K562 (cell line): Measurements from ENCODE around the gene ZNF862. TPM values are rescaled to one million over a fixed set of nuclear protein-coding genes. Genes with fewer than 3 reads are reported as not detected.

Source experiments
- ATAC-seq: fragments of 200-7000 bp; cut with Tn5 transposase; 3 replicates; pipeline ENCODE4 v1.9.1; 2020; ENCODE audit warnings: moderate library complexity
- BruUV-seq: library from RNA; stranded (reverse); fragments of 400-500 nt; replicated peaks from 2 replicates; lab custom pipeline; 2021; lab: Mats Ljungman, UMichigan
- CTCF ChIA-PET: fragments of 300-600 bp; formaldehyde crosslinking; extraction: SDS; loops from one replicate; lab custom pipeline; 2021; ENCODE audit warnings: low intra/inter-chr PET ratio; lab: Yijun Ruan, JAX
- POLR2A ChIA-PET: fragments of 300-600, 350-650 bp; sonication (Branson Sonifier 250); formaldehyde crosslinking; extraction: SDS; loops from one replicate; lab custom pipeline; 2021; ENCODE audit warnings: antibody characterized with exemption, inconsistent platforms; lab: Yijun Ruan, JAX
- DNase-seq, 4 experiments: peaks; one replicate each; pipeline versions ENCODE4 v3.0.0 to v3.0.0-alpha.2; 2011 to 2018; ENCODE audit warnings: low spot score in 3 of 4, mixed read lengths in 3 of 4; ENCODE audit errors: extremely low read depth in 1 of 4
- FAIRE-seq: peaks from 2 replicates; lab custom pipeline; 2011; peaks lifted over from hg19 to GRCh38; lab: Jason Lieb, UNC
- H2AFZ ChIP-seq: 2 replicates; pipeline ENCODE4 v1.6.0; 2011; ENCODE audit warnings: low read depth, low read length, control low read depth, inconsistent platforms
- H3K27ac ChIP-seq: fragments of 200-600 bp; 3 replicates; pipeline ENCODE4 v1.8.0; 2011; ENCODE audit warnings: low read depth, mild to moderate bottlenecking, control low read depth, inconsistent platforms, low read length, moderate library complexity, mixed read lengths; ENCODE audit errors: extremely low read depth
- H3K27me3 ChIP-seq, 2 experiments: fragments of 300-600 bp in 1 of 2; 2 replicates in 1 of 2; 3 replicates in 1 of 2; pipeline versions ENCODE4 v1.6.0 to v1.8.0; 2011; ENCODE audit warnings: inconsistent platforms in 2 of 2, low read length in 2 of 2, mild to moderate bottlenecking in 1 of 2, mixed read lengths in 1 of 2, moderate library complexity in 1 of 2; ENCODE audit not compliant: control insufficient read depth in 2 of 2, insufficient read depth in 2 of 2
- H3K36me3 ChIP-seq: fragments of 300-600 bp; 3 replicates; pipeline ENCODE4 v1.8.0; 2011; ENCODE audit warnings: mild to moderate bottlenecking, low read length, inconsistent platforms; ENCODE audit not compliant: control insufficient read depth, insufficient read depth
- H3K4me1 ChIP-seq, 2 experiments: fragments of 200-600 bp in 1 of 2; replicated peaks in 1 of 2; 2 replicates in 1 of 2; 3 replicates in 1 of 2; pipeline versions ENCODE4 v1.5.1 to v1.8.0; 2011; ENCODE audit warnings: inconsistent platforms in 2 of 2, low read length in 2 of 2, mild to moderate bottlenecking in 1 of 2, mixed read lengths in 1 of 2, moderate library complexity in 1 of 2; ENCODE audit not compliant: control insufficient read depth in 2 of 2, insufficient read depth in 2 of 2
- H3K4me2 ChIP-seq: 2 replicates; pipeline ENCODE4 v1.6.1; 2011; ENCODE audit warnings: low read length, control low read depth, inconsistent platforms, mixed read lengths; ENCODE audit not compliant: insufficient read depth
- H3K4me3 ChIP-seq: fragments of 200-600 bp; sonication (generic), shearing (Covaris generic); 2 replicates; pipeline ENCODE4 v1.5.1; 2016; ENCODE audit warnings: control low read depth, inconsistent platforms
- H3K79me2 ChIP-seq: fragments of 200-600 bp; 3 replicates; pipeline ENCODE4 v1.8.0; 2011; ENCODE audit warnings: low read length, inconsistent platforms; ENCODE audit not compliant: control insufficient read depth, insufficient read depth
- H3K9ac ChIP-seq, 2 experiments: 2 replicates each; pipeline versions ENCODE4 v1.6.0 to v1.6.1; 2011; ENCODE audit warnings: low read depth in 2 of 2, low read length in 2 of 2, control low read depth in 1 of 2, inconsistent platforms in 1 of 2, mild to moderate bottlenecking in 1 of 2, mixed read lengths in 1 of 2; ENCODE audit not compliant: insufficient read depth in 1 of 2
- H3K9me1 ChIP-seq: one replicate; pipeline ENCODE4 v1.6.0; 2011; ENCODE audit warnings: inconsistent platforms, mild to moderate bottlenecking, low read length, moderate library complexity; ENCODE audit not compliant: control insufficient read depth, insufficient read depth
- H3K9me3 ChIP-seq: replicated peaks from 2 replicates; pipeline ENCODE4 v1.5.1; 2011; ENCODE audit warnings: low read depth, low read length, inconsistent platforms; ENCODE audit not compliant: control insufficient read depth, insufficient read depth
- H4K20me1 ChIP-seq: replicated peaks from 2 replicates; pipeline ENCODE4 v1.6.1; 2011; ENCODE audit warnings: low read length, inconsistent platforms, mixed read lengths; ENCODE audit not compliant: control insufficient read depth, insufficient read depth
- CBX1 ChIP-seq: sonication (generic); IDR thresholded peaks from 2 replicates; pipeline ENCODE4 v1.6.1; 2016; ENCODE audit warnings: antibody characterized with exemption, low read depth, mild to moderate bottlenecking
- FOXJ3 ChIP-seq: sonication (generic); formaldehyde crosslinking; IDR thresholded peaks from 2 replicates; pipeline ENCODE4 v1.4.0; 2020; ENCODE audit warnings: mild to moderate bottlenecking, missing genetic modification reagents
- FOXM1 ChIP-seq, 2 experiments: fragments of 450-650 bp in 1 of 2; sonication (generic) in 1 of 2; formaldehyde crosslinking in 1 of 2; IDR thresholded peaks; 2 replicates each; pipeline versions ENCODE4 v1.6.1 to v1.9.0; 2017 to 2022; ENCODE audit warnings: low read depth in 2 of 2, mild to moderate bottlenecking in 2 of 2, missing genetic modification reagents in 1 of 2, moderate library complexity in 1 of 2
- GTF2E2 ChIP-seq: fragments of 200-800 bp; sonication (Bioruptor generic); IDR thresholded peaks from 2 replicates; pipeline ENCODE4 v1.6.1; 2016; ENCODE audit warnings: missing genetic modification characterization, missing compliant biosample characterization
- HDAC6 ChIP-seq: IDR thresholded peaks from 2 replicates; pipeline ENCODE4 v1.6.1; 2012; ENCODE audit warnings: low read depth, mild to moderate bottlenecking, control low read depth, inconsistent platforms, low read length, moderate library complexity
- NFE2L1 ChIP-seq: fragments of 450-650 bp; IDR thresholded peaks from 2 replicates; pipeline ENCODE4 v1.6.1; 2016; ENCODE audit warnings: missing genetic modification characterization, low read depth, mild to moderate bottlenecking, missing compliant biosample characterization, moderate library complexity, borderline replicate concordance
- NONO ChIP-seq, 2 experiments: fragments of 200-400 bp in 1 of 2; fragments of 450-650 bp in 1 of 2; formaldehyde crosslinking in 1 of 2; IDR thresholded peaks; 2 replicates each; pipeline ENCODE4 v1.6.1; 2017; ENCODE audit warnings: low read depth in 2 of 2, mild to moderate bottlenecking in 2 of 2, moderate library complexity in 2 of 2, low read length in 1 of 2
- SMARCC2 ChIP-seq: fragments of 450-650 bp; IDR thresholded peaks from 2 replicates; pipeline ENCODE4 v1.6.1; 2017; ENCODE audit warnings: antibody characterized with exemption, moderate library complexity, mild to moderate bottlenecking, low read depth
- SOX6 ChIP-seq: fragments of 450-650 bp; IDR thresholded peaks from 2 replicates; pipeline ENCODE4 v1.6.1; 2014; ENCODE audit warnings: mild to moderate bottlenecking
- TAF1 ChIP-seq: IDR thresholded peaks from 2 replicates; pipeline ENCODE4 v1.6.1; 2011; ENCODE audit warnings: mild to moderate bottlenecking, low read length, moderate library complexity; ENCODE audit not compliant: insufficient read depth, control insufficient read depth, severe bottlenecking; ENCODE audit errors: extremely low read depth
- TBL1XR1 ChIP-seq, 2 experiments: IDR thresholded peaks; 2 replicates each; pipeline ENCODE4 v1.6.1; 2012; ENCODE audit warnings: improper control_type of control experiment in 2 of 2, low read length in 2 of 2, mild to moderate bottlenecking in 1 of 2
- TCF7L2 ChIP-seq: fragments of 150-350 bp; IDR thresholded peaks from 2 replicates; pipeline ENCODE4 v1.6.1; 2016; ENCODE audit warnings: low read depth, mild to moderate bottlenecking, low read length, moderate library complexity
- ZNF311 ChIP-seq: fragments of 250-450 bp; sonication (Bioruptor Pico); IDR thresholded peaks from 2 replicates; pipeline ENCODE4 v1.4.0; 2020; ENCODE audit warnings: mild to moderate bottlenecking, moderate library complexity
- WGBS: fragments of 100-300 bp; shearing (Covaris generic); methylation state at CpG from one replicate; pipeline ENCODE4 v1.1.6; 2016; ENCODE audit warnings: low coverage, mixed read lengths; ENCODE audit not compliant: insufficient coverage; ENCODE audit errors: missing lambda C conversion rate; 5-methylcytosine and 5-hydroxymethylcytosine counted together
- in situ Hi-C: fragments of 300-500 bp; cut with MboI; formaldehyde crosslinking; loops from 4 replicates; pipeline ENCODE4 v1.15.0; 2018; ENCODE audit warnings: inconsistent platforms, mixed read lengths
- intact Hi-C: fragments of 100-400 bp; cut with micrococcal nuclease; formaldehyde crosslinking; loops from 2 replicates; pipeline ENCODE4 v1.14.2; 2022
- polyA plus RNA-seq, 8 experiments: library from polyadenylated mRNA; depleted of rRNA in 4 of 8; stranded (reverse) in 5 of 8; unstranded in 3 of 8; fragments of >200 nt; fragmentation: Nextera tagmentation in 2 of 8; fragmentation: Illumina TruSeq in 1 of 8; extraction: Ambion mirVana in 2 of 8; extraction: Trizol in 1 of 8; gene quantifications; 2 replicates each; pipeline versions ENCODE4 v1.2.1 to v1.2.3, GENCODE V29; 2011 to 2014; ENCODE audit warnings: inconsistent platforms in 1 of 8, missing spikeins in 1 of 8
- total RNA-seq, 7 experiments: library from RNA; depleted of rRNA in 6 of 7; stranded (reverse); fragments of >200 nt in 6 of 7; fragmentation: Illumina TruSeq in 2 of 7; extraction: Trizol in 2 of 7; gene quantifications; 2 replicates each; pipeline versions ENCODE4 v1.2.1 to v1.2.3, GENCODE V29; 2011 to 2021; ENCODE audit warnings: low replicate concordance in 1 of 7
- TF ChIP-seq, protein P1 (sequence below): fragments of 450-650 bp; formaldehyde crosslinking; IDR thresholded peaks from 2 replicates; pipeline ENCODE4 v1.4.0; 2020; ENCODE audit warnings: mild to moderate bottlenecking, moderate library complexity

Gene ZNF862
- total and polyA plus RNA-seq, 9 of the 15 experiments (the other 6 are each of a cell fraction or from before 2014, with no cell fraction given) = 1.1 to 3.9 (median 2.6) TPM

GRCh38 chr7:149872419-149873073 lies 34.4 kb downstream of the ZNF862 start:
- peak overlapping the region; percentile 72 to 94; a peak in 3 of 4 replicates for H3K9ac ChIP-seq
- ATAC-seq = peak; percentile 79
- H2AFZ ChIP-seq = peak overlapping the region; percentile 98
- POLR2A ChIA-PET = interaction anchor here (0.9 kb wide), 1 partner anchor 445 kb away, joined by 3 read pairs; no protein-coding TSS in a partner anchor
- no peaks in the 10 kb centered on the region for H3K9me1 ChIP-seq
- no peaks in the 10 kb centered on the region for H3K36me3 ChIP-seq
- intact Hi-C loops (no loop called here), in situ Hi-C loops (loop anchor here (25.0 kb wide), 1 partner anchor 165 kb away; no protein-coding TSS in a partner anchor)
- H3K79me2 ChIP-seq = no peaks in the 10 kb centered on the region
- no peaks in the 10 kb centered on the region for H3K9me3 ChIP-seq
- H3K4me3 ChIP-seq = peak overlapping the region; percentile 71
- peaks cover 0 to 16% of the 10 kb centered on the region in 2 experiments; a peak in 3 of 5 replicates for H3K27me3 ChIP-seq
- CTCF ChIA-PET = interaction anchor here (0.6 to 0.7 kb wide), 2 partner anchors 66 to 248 kb away, joined by 3 to 4 read pairs; no protein-coding TSS in a partner anchor
- 13% methylated on average over 13 of the region's 13 CpGs for WGBS
- peaks cover 15 to 27% of the 10 kb centered on the region in 2 experiments; a peak in 4 of 5 replicates for H3K4me1 ChIP-seq
- peak overlapping the region; percentile 88 for H3K4me2 ChIP-seq
- peak overlapping the region; percentile 67 for H3K27ac ChIP-seq
- peak; percentile 86 for FAIRE-seq
- no TSS peak for BruUV-seq
- DNase-seq = peak; percentile 90 to 93 (median 91)
- H4K20me1 ChIP-seq = 0 out of 2 replicates have a peak, but pooled peaks cover 6% of the 10 kb centered on the region
- TF ChIP-seq TCF7L2 (no peak), HDAC6 (no peak), NFE2L1 (tag) (no peak), SOX6 (no peak; the same call in 1 of the 2 replicates), FOXJ3 (CRISPR knock-in tag) (no peak), CBX1 (peak; percentile 97), NONO (IDR thresholded peaks at IDR 0.05; ENCODE audit: low read depth in 2 of 2, low read length in 1 of 2) (no peak), ZNF311 (CRISPR knock-in tag) (no peak), FOXM1 (IDR thresholded peaks at IDR 0.05; ENCODE audit: low read depth) (peak; percentile 60; the same call in 1 of the 2 replicates), FOXM1 (CRISPR knock-in tag; IDR thresholded peaks at IDR 0.05; ENCODE audit: low read depth) (no peak), TBL1XR1 (IDR thresholded peaks at IDR 0.05; ENCODE audit: low read length in 2 of 2) (no peak; a peak in 2 of 4 replicates), SMARCC2 (no peak), GTF2E2 (peak; percentile 63; the same call in 1 of the 2 replicates), TAF1 (no peak)
- TF ChIP-seq, protein P1, sequence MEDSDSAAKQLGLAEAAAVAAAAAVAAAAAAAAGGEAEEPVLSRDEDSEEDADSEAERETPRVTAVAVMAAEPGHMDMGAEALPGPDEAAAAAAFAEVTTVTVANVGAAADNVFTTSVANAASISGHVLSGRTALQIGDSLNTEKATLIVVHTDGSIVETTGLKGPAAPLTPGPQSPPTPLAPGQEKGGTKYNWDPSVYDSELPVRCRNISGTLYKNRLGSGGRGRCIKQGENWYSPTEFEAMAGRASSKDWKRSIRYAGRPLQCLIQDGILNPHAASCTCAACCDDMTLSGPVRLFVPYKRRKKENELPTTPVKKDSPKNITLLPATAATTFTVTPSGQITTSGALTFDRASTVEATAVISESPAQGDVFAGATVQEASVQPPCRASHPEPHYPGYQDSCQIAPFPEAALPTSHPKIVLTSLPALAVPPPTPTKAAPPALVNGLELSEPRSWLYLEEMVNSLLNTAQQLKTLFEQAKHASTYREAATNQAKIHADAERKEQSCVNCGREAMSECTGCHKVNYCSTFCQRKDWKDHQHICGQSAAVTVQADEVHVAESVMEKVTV = 0 out of 2 replicates have a peak, but pooled peaks have one; percentile 12
